Measurements from ENCODE around the gene KCNIP4.

DNA sequence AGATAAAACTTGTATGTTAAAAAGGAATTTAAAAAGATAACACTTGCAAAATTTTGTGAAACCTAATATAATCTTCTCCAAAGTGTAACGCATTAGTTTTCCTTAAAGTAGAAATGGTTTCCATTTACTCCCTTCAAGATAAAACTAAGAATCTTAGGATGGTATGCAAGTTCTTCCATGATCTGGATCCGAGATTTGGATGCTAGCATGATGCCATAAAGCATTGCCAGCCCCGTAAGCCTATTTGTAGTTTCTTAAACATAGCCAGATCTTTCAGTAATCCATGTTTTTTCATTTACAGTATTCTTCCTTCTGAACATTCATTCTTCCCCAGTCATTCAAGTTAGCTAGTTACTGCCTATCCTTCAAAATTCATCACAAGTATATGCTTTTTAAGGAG is 572.4 kb downstream of the KCNIP4 start:
- TF ChIP-seq, protein P1, sequence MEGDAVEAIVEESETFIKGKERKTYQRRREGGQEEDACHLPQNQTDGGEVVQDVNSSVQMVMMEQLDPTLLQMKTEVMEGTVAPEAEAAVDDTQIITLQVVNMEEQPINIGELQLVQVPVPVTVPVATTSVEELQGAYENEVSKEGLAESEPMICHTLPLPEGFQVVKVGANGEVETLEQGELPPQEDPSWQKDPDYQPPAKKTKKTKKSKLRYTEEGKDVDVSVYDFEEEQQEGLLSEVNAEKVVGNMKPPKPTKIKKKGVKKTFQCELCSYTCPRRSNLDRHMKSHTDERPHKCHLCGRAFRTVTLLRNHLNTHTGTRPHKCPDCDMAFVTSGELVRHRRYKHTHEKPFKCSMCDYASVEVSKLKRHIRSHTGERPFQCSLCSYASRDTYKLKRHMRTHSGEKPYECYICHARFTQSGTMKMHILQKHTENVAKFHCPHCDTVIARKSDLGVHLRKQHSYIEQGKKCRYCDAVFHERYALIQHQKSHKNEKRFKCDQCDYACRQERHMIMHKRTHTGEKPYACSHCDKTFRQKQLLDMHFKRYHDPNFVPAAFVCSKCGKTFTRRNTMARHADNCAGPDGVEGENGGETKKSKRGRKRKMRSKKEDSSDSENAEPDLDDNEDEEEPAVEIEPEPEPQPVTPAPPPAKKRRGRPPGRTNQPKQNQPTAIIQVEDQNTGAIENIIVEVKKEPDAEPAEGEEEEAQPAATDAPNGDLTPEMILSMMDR (IDR thresholded peaks at IDR 0.05) = no peak
- TF ChIP-seq POLR2AphosphoS5 (IDR thresholded peaks at IDR 0.05) = no peak
- no peak for TF ChIP-seq POLR2A (IDR thresholded peaks at IDR 0.05; ENCODE audit: low read depth)

Measured in esophagus muscularis mucosa (tissue), 3 donors.